H1 (cell line): ENCODE measurements around the gene CAMKK2.

ENCODE experiments used
- CTCF ChIP-seq, 3 experiments: IDR thresholded peaks; 1 replicate in 2 of 3; 2 replicates in 1 of 3; pipeline versions ENCODE4 v1.5.1 to v1.6.1; 2011; ENCODE audit warnings: low read length in 3 of 3, mild to moderate bottlenecking in 3 of 3, inconsistent platforms in 2 of 3, low read depth in 1 of 3, moderate library complexity in 1 of 3; ENCODE audit not compliant: insufficient read depth in 1 of 3; ENCODE audit errors: control extremely low read depth in 1 of 3
- EGR1 ChIP-seq: IDR thresholded peaks from 2 replicates; pipeline ENCODE4 v1.6.1; 2011; ENCODE audit warnings: low read depth, low read length, borderline replicate concordance
- EZH2 ChIP-seq: fragments of 200-600 bp; sonication (generic); IDR thresholded peaks from 2 replicates; pipeline ENCODE4 v1.7.1; 2012; ENCODE audit warnings: low read depth, mild to moderate bottlenecking, moderate library complexity, low read length, inconsistent platforms; ENCODE audit not compliant: severe bottlenecking
- GABPA ChIP-seq: IDR thresholded peaks from 2 replicates; pipeline ENCODE4 v1.6.1; 2011; ENCODE audit warnings: mild to moderate bottlenecking, low read length, moderate library complexity, borderline replicate concordance; ENCODE audit not compliant: insufficient read depth
- TAF1 ChIP-seq: IDR thresholded peaks from 2 replicates; pipeline ENCODE4 v1.6.1; 2011; ENCODE audit warnings: mild to moderate bottlenecking, low read depth, low read length
- YY1 ChIP-seq: IDR thresholded peaks from 2 replicates; pipeline ENCODE4 v1.6.1; 2011; ENCODE audit warnings: low read depth, mild to moderate bottlenecking, low read length

DNA sequence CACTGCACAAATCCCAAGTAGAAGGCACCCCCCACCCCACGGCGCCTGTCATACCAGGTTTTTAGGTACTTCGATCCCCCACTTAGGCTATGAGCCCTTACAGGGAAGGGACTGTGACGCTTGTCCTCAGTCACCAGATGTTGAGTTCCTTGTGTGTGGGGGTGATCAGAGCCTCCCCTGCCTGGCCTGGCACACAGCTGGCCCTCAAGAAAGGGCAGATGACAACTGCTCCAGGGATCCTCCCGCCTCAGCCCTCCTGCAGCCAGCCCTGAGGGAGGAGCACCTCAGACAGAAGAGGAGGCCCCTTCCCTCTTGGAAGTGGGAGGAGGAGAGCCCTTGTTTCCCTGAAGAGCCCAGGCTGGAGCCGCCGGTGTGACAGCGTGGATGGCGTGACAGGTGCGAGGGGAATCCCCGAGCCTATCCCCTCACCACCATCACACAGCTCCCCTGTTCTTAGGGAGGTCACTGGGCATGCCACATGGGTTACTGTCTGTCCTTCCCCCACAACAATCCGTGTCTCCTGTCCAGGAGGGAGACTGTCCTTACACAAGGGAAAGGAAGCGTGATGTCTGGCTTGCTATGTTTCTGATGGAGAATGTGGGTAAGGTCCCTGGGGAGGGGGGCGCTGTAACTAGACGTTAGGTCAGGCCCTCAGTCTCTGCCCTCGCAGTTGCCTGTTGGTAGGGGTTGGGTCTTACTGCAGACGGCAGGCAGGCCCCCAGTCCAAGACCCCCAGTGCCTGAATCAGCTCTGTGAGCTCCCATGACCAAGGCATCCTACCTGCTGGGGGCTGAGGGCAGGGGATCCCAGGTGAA lies 55.1 kb downstream of the CAMKK2 start:
- no peak for TF ChIP-seq TAF1
- TF ChIP-seq EGR1: no peak
- no peak for TF ChIP-seq YY1
- no peak for TF ChIP-seq CTCF (IDR thresholded peaks at IDR 0.05; ENCODE audit: control extremely low read depth in 1 of 3, insufficient read depth in 1 of 3, low read depth in 1 of 3, low read length in 3 of 3)
- TF ChIP-seq EZH2: no peak
- no peak for TF ChIP-seq GABPA
